GM18498 (cell line): ENCODE data around the gene DOCK3.
"Not testable (repeated sequence)": the region's sequence is repeated elsewhere in the genome, so short reads cannot be mapped to it uniquely, and the experiment has no call there.

Experiments used
- ATAC-seq: cut with Tn5 transposase; IDR thresholded peaks from one replicate; pipeline ENCODE4 v1.9.1; 2021; ENCODE audit warnings: mild to moderate bottlenecking, moderate library complexity; ENCODE audit not compliant: unreplicated experiment

DOCK3 gene

DNA sequence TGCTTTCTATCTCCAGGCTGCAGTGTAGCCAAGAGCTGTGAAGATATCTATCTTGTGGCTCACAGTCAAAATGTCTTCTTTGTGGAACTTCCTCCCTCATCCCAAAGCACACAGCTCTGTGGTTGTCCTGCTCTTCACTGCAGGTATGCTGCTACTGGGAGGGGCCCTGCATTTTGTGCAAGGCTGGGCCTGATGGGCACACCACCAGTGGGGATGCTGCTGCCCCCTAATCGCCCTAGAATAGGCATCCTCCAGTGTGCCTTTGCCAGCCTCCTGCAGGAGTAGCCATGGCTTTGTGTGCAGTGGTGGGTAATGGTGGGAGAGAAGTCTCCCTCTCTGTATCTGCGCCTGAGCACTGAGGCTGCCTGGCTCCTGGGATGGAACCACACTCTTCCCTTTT is 297.3 kb downstream of the DOCK3 start:
- no peak for ATAC-seq

DNA sequence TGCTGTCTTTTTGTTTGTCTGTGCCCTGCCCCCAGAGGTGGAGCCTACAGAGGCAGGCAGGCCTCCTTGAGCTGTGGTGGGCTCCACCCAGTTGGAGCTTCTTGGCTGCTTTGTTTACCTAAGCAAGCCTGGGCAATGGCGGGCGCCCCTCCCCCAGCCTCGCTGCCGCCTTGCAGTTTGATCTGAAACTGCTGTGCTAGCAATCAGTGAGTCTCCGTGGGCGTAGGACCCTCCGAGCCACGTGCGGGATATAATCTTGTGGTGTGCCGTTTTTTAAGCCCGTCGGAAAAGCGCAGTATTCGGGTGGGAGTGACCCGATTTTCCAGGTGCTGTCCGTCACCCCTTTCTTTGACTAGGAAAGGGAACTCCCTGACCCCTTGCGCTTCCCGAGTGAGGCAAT is 303.9 kb downstream of the DOCK3 start:
- ATAC-seq = not testable (repeated sequence)

DNA sequence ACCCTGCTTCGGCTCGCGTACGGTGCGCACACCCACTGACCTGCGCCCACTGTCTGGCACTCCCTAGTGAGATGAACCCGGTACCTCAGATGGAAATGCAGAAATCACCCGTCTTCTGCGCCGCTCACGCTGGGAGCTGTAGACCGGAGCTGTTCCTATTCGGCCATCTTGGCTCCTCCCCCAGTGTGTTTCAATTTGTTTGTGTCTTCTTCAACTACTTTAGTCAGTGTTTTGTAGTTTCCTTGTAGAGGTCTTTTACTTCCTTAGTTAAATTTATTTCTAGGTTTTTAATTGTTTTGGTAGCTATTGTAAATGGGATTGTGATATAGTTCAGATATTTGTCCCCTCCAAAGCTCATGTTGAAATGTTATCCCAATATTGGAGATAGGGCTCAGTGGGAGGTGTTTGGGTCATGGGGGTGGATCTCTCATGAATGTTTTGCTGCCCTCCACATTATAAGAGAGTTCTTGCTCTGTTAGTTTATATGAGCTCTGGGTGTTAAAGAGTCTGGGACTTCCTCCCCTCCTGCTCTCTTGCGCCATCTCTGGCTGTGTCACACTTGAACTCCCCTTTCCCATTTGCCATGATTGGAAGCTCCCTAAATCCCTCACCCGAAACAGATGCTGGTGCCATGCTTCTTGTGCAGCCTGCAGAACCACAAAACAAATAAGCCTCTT is 304.4 kb downstream of the DOCK3 start:
- ATAC-seq = no peak

DNA sequence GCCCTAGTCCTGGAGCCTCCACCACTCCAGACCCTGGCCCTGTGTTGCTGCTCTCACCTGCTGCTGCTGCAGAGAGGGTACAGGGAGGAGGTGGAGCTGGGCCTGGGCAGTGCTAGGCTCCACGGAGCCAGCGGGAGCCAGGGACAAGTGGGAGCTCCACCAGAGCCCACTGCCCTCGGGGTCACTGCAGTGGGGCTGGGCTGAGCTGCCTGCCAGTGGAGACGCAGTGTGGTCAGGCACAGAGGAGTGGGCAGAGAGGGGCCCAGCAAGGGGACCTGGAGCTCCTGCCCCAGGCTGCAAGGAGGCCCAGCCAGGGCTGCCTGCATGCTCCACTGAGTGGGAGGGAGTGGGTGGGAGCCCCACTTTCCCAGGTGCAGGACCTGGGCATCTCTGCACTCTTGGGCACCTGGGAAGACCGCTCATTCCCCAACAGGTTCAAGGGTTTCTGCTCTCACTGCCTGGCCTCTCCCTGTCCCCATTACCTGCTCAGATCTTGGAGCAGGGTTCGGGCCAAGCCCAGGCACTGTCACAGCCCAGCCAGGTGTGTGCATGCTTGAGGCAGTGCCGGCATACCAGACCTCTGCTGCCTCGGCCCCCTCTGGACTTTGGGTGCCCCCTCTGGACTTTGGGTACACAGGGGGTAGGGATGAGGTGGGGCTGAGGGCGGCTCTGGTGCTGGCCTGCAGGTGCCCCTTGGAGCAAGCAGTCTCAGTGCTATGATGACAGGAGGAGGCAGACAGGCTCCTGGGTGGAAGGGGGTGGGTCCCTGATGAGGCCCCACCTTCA is 308.0 kb downstream of the DOCK3 start:
- ATAC-seq = no peak

DNA sequence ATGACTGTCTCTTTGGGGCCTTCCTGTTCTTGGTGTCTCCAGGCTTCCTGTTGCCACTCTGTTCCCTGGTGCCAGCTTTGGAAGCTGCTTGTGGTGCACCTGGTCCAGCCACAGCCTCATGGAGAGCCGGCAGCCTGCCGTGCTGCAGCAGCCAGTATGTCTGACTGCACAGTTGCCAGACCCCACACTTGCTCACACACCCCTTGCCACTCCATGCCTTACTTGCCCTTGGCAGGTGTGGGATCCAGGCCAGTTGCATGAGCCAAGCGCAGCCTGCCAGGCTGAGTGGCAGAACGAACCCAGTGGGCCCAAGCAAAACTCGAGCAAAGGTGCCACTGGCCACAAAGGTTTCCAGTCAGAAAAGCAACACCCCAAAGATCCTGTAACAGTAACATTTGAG is 309.2 kb downstream of the DOCK3 start:
- no peak for ATAC-seq

DNA sequence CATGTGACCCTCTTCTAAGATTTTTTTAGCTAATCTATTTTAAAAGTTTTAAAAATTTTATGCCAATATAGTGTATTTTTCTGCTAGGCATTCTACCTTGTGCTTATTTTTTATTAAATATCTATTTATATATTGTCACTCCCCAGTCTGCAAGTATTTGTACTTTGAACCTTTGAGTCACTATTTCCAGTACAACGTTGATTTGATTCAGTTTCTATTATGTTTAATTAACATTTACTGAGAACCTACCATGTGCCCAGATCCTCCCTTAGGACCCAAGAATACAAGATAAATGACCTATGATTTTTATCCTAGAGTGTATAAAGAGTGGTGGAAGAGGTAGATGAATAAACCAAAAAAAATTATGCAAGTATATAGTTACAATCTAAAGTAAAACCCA is 311.2 kb downstream of the DOCK3 start:
- ATAC-seq = no peak

DNA sequence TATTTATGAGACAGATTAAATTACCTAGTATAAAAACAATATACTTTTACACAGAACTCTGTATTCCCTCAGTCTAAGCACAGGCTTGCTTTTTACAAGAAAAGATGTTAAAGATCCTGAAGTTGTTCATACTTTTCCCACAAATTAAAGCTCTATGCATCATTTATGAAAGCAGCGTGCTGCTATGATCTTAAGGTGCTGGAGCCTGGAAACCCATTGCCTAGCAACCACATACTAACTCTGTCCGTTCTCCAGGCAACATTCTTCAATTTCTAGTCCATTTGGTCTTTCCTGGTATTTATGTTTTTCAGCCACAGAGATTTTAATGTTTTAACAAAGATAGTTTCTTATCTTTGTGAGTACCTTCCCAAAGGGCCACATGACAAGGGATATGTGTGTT is 312.0 kb downstream of the DOCK3 start:
- ATAC-seq = no peak

DNA sequence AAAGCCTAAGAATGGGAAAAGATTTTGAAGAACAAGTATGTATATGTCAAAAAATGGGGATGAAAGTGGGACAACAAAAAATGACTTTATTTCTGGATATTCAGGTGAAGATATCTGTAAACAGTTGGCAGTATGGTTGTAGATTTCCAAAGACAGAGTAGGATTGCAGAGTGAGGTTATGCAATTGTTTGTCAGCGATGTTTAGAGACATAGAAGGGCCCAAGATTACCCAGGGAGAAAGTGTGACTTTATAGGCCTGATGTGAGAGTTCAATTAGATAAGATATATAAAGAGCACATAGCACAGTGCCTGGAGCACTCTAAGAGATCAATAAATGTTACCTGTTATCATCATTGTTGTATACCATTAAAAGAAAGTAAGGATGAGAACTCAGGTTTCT is 319.8 kb downstream of the DOCK3 start:
- no peak for ATAC-seq

DNA sequence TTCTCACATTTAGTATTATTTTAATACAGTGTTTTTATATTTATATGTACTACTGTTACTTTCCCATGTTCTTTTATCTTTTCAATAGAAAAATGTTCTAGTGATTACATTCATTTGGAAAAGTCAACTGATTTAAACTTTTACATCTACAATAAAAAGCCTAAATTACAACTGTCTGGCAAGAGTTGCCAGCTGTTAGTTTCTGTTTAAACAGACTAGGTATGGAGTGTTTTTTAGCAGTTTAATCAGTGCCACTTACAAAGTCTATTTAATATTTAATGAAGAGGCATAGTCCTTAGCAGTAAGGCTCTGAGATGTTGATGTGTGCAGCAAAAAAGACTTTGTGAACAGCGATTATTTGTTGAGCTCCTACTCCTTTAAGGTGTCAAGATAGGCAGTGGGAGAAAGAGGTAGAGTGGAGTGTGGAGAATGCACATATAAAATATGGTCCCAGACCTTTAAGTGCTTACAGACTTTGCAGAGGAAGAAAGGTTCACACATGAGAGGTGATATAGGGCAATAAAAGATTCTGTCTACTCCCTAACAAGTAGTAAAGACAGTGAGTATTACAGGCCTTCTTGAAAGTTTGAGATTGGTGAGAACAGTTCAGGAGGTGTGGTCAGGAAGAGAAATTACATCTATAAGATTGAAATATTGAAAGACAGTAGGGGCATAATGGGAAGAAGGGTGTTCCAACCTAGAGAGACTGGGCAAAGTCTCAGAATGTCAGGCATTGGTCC is 320.5 kb downstream of the DOCK3 start:
- ATAC-seq = no peak

DNA sequence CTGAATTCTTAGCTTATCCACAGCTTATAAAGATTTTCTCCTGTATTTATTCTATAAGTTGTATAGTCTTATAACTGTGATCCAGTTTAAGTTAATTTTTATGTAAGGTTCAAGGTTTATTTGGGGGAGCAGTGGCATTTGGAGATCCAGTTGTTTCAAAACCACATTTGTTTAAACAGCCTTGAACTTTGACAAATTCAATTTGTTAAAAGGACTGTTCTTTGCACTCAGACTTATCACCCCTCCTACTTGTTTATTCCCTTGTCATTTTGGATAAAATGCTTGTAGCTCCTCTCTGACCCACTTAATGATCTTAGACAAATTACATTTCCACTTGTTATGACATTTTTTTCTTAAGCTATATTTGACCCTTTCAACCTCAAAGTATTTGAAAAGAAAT is 327.8 kb downstream of the DOCK3 start:
- no peak for ATAC-seq

DNA sequence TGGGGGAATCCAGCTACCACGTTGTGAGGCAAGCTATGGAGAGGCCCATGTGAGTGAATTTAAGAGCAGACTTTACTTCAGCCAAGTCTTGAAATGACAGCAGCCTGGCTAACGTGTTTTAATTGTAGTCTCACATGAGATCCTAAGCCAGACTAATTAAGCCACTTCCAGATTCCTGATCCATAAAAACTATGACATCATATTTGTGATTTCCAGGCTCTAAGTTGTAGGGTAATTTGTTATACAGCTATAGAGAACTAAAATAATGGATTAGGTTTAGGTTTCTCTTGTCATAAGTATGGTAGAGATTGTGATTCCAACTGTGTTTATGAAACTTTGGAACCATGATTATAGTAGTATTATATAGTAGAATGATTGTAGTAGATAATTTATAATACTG is 329.5 kb downstream of the DOCK3 start:
- ATAC-seq = no peak

DNA sequence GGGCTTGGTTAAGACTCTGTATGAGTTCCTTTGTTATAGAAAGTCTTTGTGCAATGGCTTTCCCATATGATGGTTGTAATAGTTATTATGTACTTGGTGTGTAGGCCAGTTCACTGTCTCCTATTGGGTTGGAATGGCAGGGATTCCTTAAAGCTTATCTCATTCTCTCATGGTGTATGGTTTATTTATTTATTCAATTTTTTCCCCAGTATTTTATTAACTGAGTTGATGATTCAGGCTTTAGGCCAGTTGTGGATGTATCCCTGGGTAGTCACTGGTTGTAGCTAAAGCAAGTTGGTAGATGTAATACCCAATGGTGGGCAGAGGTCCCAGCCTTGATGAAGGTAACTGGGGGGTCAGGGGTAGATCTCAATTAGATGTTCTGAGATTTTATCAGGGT is 349.4 kb downstream of the DOCK3 start:
- ATAC-seq = no peak

DNA sequence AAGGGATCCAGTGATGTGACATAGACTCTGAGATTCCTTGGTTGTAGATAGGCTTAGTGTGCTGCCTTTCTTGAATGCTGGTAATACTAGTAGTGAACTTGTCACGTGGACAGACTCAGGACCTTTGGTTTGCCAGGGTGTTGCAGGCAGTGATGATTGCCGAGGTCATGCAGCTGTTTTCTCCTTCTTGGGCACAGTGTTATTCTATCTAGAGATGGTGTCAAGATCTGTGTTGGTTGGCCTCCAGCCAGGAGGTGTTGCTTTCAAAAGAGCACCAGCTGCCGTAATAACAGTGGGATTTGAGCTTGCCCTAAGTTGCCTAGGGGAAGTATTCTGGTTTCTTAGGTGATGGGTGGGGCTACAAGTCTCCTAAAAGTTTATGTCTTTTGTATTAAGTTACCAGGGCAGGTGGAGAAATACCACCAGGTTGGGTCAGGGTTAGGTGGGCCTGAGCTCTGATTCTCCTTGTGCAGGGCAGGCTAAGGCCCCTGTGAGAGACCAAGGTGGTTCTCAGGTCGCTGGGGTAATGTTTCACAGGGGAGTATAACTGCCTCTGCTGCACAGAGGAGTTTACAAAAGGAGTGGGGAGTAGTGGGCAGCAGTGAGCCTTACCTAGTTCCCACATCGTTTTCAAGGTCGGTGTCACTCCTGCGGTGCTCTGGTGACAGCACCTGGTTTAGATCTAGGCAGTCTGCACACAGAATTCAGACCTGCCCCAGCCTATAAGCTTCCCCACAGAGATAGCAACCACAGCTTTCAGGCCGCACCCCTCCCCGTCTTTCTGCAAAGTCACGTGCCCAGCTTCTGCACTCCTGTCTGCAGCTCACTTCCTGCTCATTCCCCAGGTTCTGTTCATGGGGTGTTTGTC is 350.3 kb downstream of the DOCK3 start:
- peak; percentile 55 for ATAC-seq

DNA sequence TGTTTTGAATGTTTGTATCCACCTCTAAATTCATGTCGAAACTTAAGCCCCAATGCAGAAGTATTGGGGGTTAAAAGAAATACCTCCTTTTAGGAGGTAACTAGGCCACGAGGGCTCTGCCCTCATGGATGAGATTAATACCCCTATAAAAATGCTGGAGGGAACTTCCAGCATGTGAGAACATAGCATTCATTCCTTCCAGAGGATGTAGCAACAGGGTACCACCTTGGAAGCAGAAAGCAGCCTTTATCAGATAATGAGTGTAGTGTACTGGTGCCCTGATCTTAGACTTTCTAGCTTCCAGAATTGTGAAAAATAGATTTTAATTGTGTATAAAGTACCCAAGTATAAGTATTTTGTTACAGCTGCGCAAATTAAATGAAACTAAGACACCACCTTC is 356.9 kb downstream of the DOCK3 start:
- no peak for ATAC-seq

DNA sequence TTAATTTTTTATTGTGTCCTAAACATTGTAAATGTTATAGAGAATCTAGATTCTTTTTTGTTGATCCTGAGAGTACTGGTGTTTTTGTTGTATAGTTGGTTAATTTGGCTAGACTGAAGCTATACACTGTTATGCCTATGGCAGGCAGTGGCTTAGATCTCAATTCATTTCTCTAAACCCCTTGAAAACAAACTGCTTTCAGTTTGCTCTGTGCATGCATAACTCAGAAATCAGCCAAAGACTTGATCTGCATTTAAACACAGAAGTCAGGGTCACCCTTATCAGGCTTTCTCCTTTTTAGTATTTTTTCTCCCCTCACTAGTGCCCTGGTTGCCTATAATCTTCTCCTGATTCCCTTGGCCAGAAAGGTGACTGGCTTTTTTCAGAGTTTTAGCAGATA is 360.9 kb downstream of the DOCK3 start:
- no peak for ATAC-seq

DNA sequence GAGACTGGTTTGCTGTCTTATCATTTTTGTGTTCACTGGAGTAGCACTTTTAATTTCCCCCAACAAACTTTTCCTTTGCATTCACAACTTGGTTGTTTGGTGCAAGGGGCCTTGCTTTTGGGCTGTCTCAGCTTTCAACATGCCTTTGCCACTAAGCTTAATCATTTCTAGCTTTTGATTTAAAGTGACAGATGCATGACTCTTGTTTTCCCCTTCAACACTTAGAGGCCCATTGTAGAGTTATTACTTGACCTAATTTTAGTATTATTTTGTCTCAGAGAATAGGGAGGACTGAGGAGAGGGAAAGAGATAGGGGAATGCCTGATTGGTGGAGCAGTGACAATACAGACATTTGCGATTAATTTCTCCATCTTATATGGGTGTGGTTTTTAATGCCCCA is 370.3 kb downstream of the DOCK3 start:
- ATAC-seq = no peak

DNA sequence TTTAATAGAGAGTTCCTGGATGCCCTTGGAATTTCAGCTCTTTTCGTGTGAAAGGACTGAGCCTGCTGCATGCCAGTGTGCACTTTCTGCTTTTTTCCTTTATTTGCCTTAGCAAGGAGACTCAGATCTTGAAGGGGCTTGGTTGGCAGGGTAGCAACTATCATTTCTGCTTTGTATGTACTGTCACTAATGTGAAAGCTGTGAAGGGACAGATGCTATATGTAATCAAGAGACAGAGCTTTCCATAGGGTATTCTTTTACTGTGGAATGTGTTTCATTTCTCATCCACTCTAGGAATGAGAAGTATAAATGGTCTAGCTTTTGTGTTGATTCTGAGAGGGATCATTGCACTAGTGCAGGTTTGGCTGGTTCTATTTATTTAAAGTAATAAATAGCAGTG is 377.8 kb downstream of the DOCK3 start:
- ATAC-seq = no peak

DNA sequence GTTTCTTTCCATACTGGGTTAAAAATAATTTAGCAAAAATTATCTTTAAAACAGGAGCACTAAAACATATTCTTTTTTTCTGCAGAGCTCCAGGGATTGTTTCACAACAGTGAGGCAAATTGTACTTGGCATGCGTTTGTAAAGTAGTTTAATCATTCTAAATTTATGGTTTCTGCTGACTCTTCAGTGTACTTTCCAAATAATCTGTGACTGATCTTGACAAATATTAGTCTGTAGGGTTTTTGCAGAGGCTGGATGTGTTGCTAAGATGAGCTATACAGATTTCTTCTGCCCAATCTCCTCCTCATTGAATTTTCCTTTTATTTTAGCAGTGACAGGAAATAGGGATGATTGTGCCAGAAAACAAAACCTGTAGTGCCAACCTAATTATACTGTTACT is 382.4 kb downstream of the DOCK3 start:
- ATAC-seq = no peak

DNA sequence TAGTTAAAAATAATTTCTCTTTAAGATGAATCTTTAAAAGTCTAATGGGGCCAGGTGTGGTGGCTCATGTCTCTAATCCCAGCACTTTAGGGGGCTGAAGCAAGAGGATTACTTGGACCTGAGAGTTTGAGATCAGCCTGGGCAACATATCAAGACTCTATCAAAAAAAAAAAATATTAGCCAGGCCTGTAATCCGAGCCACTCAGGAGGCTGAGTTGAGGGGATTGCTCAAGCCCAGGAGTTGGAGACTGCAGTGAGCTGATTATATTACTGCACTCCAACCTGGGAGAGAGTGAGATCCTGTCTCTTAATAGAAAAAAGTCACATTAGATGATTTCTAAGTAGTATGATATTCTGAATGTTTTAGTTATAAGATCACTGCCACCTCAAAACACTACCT is 388.3 kb downstream of the DOCK3 start:
- ATAC-seq = no peak

DNA sequence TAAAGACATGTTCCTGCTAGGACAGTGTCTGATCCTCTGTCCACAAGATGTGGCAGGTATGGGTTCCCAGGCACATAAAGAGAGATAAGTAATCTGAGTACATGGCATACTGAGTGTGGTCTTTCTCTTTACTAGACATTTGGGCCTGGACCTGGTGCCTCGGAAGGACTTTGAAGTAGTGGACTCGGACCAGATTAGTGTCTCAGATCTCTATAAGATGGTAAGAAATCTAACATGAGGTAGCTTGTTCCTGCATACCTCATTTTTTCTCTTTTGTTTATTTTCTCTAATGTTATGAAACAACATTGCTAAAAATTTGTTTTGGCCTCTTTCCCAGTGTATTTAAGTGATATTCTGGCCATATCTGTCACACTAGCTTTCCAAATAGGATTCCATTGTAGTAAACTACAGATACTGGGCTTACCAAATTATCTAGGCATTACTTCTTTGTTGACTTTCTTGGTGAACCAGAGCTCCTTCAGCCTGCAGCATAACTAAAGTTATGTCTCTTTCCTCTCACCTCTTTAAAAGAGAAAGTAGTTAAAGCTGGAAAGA is 400.6 kb downstream of the DOCK3 start:
- ATAC-seq = no peak

DNA sequence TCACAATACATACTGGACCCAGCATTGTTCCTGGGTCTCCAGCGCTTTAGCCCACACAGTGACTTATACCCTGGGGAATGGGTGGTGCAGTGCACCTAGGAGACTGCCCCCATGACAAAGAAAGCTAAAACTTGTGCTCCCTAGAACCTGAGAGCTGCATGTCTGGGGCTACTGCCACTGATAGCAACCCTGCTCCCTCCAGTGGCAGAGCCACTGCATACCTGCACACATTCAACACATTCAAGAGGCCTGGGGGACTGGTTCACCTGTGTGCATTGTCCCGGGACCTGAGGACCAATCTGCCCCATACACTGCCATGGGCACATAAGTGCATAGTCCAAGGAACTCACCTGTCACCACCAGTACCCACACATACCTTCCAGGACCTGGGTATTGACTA is 407.6 kb downstream of the DOCK3 start:
- no peak for ATAC-seq
